Measurements from ENCODE around the gene UBE3D.

DNA sequence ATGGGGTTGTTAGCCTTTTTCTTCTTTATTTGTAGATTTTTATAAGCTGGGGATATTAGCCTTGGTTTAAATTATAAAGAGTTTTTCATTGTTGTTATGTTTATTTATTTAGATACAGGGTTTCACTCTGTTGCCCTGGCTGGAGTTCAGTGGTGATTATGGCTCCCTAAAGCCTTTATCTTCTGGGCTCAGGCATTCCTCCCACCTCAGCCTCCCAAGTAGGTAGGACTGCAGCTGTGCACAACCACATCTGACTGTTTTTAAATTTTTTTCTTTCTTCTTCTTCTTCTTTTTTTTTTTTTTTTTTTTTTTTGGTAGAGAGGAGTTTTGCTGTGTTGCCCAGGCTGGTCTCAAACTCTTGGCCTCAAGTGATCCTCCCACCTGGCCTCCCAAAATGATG lies 80.9 kb downstream of the UBE3D start:
- TF ChIP-seq POLR2AphosphoS5 (IDR thresholded peaks at IDR 0.05; ENCODE audit: borderline replicate concordance, low read depth, low read length) (no peak), EZH2 (IDR thresholded peaks at IDR 0.05) (no peak), FOXP2 (optimal IDR thresholded peaks at IDR 0.05; ENCODE audit: control extremely low read depth, extremely low read length, insufficient read depth) (no peak)
